GM12878 (cell line): Measurements from ENCODE around the gene TMEM238L. TPM values are rescaled to one million over a fixed set of nuclear protein-coding genes. Genes with fewer than 3 reads are reported as not detected.

ENCODE experiments used
- ATAC-seq: fragments of 200-7000 bp; cut with Tn5 transposase; 3 replicates; pipeline ENCODE4 v1.9.1; 2020; ENCODE audit warnings: mild to moderate bottlenecking, moderate library complexity
- BruUV-seq: library from RNA; stranded (reverse); fragments of 400-500 nt; replicated peaks from 2 replicates; lab custom pipeline; 2021; lab: Mats Ljungman, UMichigan
- CTCF ChIA-PET: fragments of 300-600 bp; sonication (Branson Sonifier 250); formaldehyde crosslinking; extraction: SDS; loops from one replicate; lab custom pipeline; 2021; ENCODE audit warnings: inconsistent platforms; lab: Yijun Ruan, JAX
- POLR2A ChIA-PET: fragments of 350-600 bp; formaldehyde crosslinking; extraction: SDS; loops from one replicate; lab custom pipeline; 2021; ENCODE audit warnings: inconsistent platforms; lab: Charles Lee
- RAD21 ChIA-PET: fragments of 300-600 bp; sonication (Branson Sonifier 250); formaldehyde crosslinking; loops from one replicate; lab custom pipeline; 2023; ENCODE audit warnings: antibody characterized with exemption; ENCODE audit not compliant: unreplicated experiment; lab: Charles Lee
- SMC1A ChIA-PET: fragments of 300-600 bp; sonication (Branson Sonifier 250); formaldehyde crosslinking; loops from one replicate; lab custom pipeline; 2023; ENCODE audit not compliant: unreplicated experiment, uncharacterized antibody; lab: Charles Lee
- DNase-seq: peaks from one replicate; pipeline ENCODE4 v3.0.0-alpha.2; 2011; ENCODE audit warnings: low read depth, low spot score
- FAIRE-seq: peaks from 3 replicates; lab custom pipeline; 2011; peaks lifted over from hg19 to GRCh38; lab: Jason Lieb, UNC
- H2AFZ ChIP-seq: 2 replicates; pipeline ENCODE4 v1.6.0; 2011; ENCODE audit warnings: low read depth, low read length, control low read depth; ENCODE audit not compliant: control insufficient read depth
- H3K27ac ChIP-seq: 2 replicates; pipeline ENCODE4 v1.5.1; 2011; ENCODE audit warnings: control low read depth; ENCODE audit not compliant: control insufficient read depth, insufficient read depth
- H3K27me3 ChIP-seq, 2 experiments: replicated peaks in 1 of 2; 2 replicates each; pipeline versions ENCODE4 v1.6.0 to v1.6.1; 2011; ENCODE audit warnings: low read length in 1 of 2; ENCODE audit not compliant: control insufficient read depth in 2 of 2, insufficient read depth in 2 of 2
- H3K36me3 ChIP-seq, 2 experiments: 2 replicates each; pipeline ENCODE4 v1.5.1; 2011; ENCODE audit warnings: low read length in 1 of 2; ENCODE audit not compliant: control insufficient read depth in 2 of 2, insufficient read depth in 2 of 2
- H3K4me1 ChIP-seq: 2 replicates; pipeline ENCODE4 v1.6.1; 2011; ENCODE audit warnings: mild to moderate bottlenecking, low read length, moderate library complexity, mixed read lengths; ENCODE audit not compliant: control insufficient read depth, insufficient read depth
- H3K4me2 ChIP-seq: 2 replicates; pipeline ENCODE4 v1.6.0; 2011; ENCODE audit warnings: control low read depth; ENCODE audit not compliant: control insufficient read depth, insufficient read depth
- H3K4me3 ChIP-seq: fragments of 200-600 bp; sonication (generic); 2 replicates; pipeline ENCODE4 v1.5.1; 2016
- H3K79me2 ChIP-seq: 2 replicates; pipeline ENCODE4 v1.6.0; 2011; ENCODE audit warnings: low read length; ENCODE audit not compliant: control insufficient read depth, insufficient read depth
- H3K9ac ChIP-seq: 2 replicates; pipeline ENCODE4 v1.8.0; 2011; ENCODE audit warnings: low read length, control low read depth, mixed read lengths; ENCODE audit not compliant: control insufficient read depth, insufficient read depth
- H3K9me3 ChIP-seq: replicated peaks from 3 replicates; pipeline ENCODE4 v1.5.1; 2011; ENCODE audit warnings: mild to moderate bottlenecking, low read length; ENCODE audit not compliant: control insufficient read depth, insufficient read depth
- H4K20me1 ChIP-seq: 2 replicates; pipeline ENCODE4 v1.6.0; 2011; ENCODE audit not compliant: control insufficient read depth, insufficient read depth
- ATF3 ChIP-seq: IDR thresholded peaks from 2 replicates; pipeline ENCODE4 v1.6.1; 2011; ENCODE audit warnings: low read depth, mild to moderate bottlenecking, low read length, moderate library complexity, borderline replicate concordance; ENCODE audit errors: extremely low read depth
- BRCA1 ChIP-seq: IDR thresholded peaks from 2 replicates; pipeline ENCODE4 v1.6.1; 2011; ENCODE audit warnings: low read depth, low read length, improper control_type of control experiment
- CHD2 ChIP-seq: IDR thresholded peaks from 2 replicates; pipeline ENCODE4 v1.6.1; 2011; ENCODE audit warnings: low read depth, low read length, improper control_type of control experiment, borderline replicate concordance
- EZH2 ChIP-seq: IDR thresholded peaks from 2 replicates; pipeline ENCODE4 v1.6.1; 2012; ENCODE audit warnings: low read depth, mild to moderate bottlenecking, control low read depth, inconsistent platforms, low read length, borderline replicate concordance; ENCODE audit not compliant: control insufficient read depth
- FOXM1 ChIP-seq: IDR thresholded peaks from 2 replicates; pipeline ENCODE4 v1.6.1; 2012; ENCODE audit warnings: low read depth, mild to moderate bottlenecking, inconsistent platforms, low read length, moderate library complexity
- IRF4 ChIP-seq: IDR thresholded peaks from 2 replicates; pipeline ENCODE4 v1.6.1; 2011; ENCODE audit warnings: low read depth, low read length
- KAT2A ChIP-seq: conservative IDR thresholded peaks from 2 replicates; pipeline ENCODE4 v1.6.1; 2011; ENCODE audit warnings: low read depth, low read length; ENCODE audit not compliant: control insufficient read depth
- MYB ChIP-seq: fragments of 150-350 bp; IDR thresholded peaks from 2 replicates; pipeline ENCODE4 v1.6.1; 2014; ENCODE audit warnings: mild to moderate bottlenecking, low read depth, low read length, borderline replicate concordance
- NR2C2 ChIP-seq: IDR thresholded peaks from 2 replicates; pipeline ENCODE4 v1.6.1; 2011; ENCODE audit warnings: borderline replicate concordance, low read depth; ENCODE audit not compliant: control insufficient read depth, insufficient read length
- SP1 ChIP-seq: IDR thresholded peaks from one replicate; pipeline ENCODE4 v1.6.1; 2011; ENCODE audit warnings: low read depth, low read length
- YBX1 ChIP-seq: fragments of 450-650 bp; IDR thresholded peaks from 2 replicates; pipeline ENCODE4 v1.6.1; 2016; ENCODE audit warnings: antibody characterized with exemption
- YY1 ChIP-seq: IDR thresholded peaks from 2 replicates; pipeline ENCODE4 v1.6.1; 2011; ENCODE audit warnings: low read depth, mild to moderate bottlenecking, low read length
- WGBS: methylation state at CpG from one replicate; pipeline ENCODE4 v1.1.6; 2016; ENCODE audit warnings: low lambda C conversion rate; ENCODE audit not compliant: insufficient replicate concordance, insufficient coverage; ENCODE audit errors: missing lambda C conversion rate; 5-methylcytosine and 5-hydroxymethylcytosine counted together
- in situ Hi-C: fragments of 300-500 bp; cut with MboI; formaldehyde crosslinking; loops from 9 replicates; pipeline ENCODE4 v1.14.3; 2018; ENCODE audit warnings: mixed read lengths
- intact Hi-C: fragments of 100-400 bp; cut with micrococcal nuclease; formaldehyde crosslinking; loops from one replicate; pipeline ENCODE4 v1.14.2; 2022; ENCODE audit not compliant: unreplicated experiment
- polyA plus RNA-seq, 11 experiments: library from polyadenylated mRNA; depleted of rRNA in 4 of 11; unstranded in 6 of 11; stranded (reverse) in 5 of 11; fragments of >200 nt; fragmentation: Nextera tagmentation in 4 of 11; fragmentation: Illumina TruSeq in 1 of 11; extraction: Ambion mirVana in 4 of 11; extraction: Trizol in 1 of 11; gene quantifications; 1 replicate in 1 of 11; 2 replicates in 10 of 11; pipeline versions ENCODE4 v1.2.1 to v1.2.3, GENCODE V29; 2011 to 2016; ENCODE audit warnings: inconsistent platforms in 2 of 11, missing spikeins in 2 of 11, low read depth in 1 of 11
- total RNA-seq, 4 experiments: library from RNA; depleted of rRNA in 3 of 4; stranded (reverse); fragments of >200 nt in 3 of 4; fragmentation: Illumina TruSeq in 1 of 4; extraction: Trizol in 1 of 4; gene quantifications; 2 replicates each; pipeline versions ENCODE4 v1.2.1 to v1.2.3, GENCODE V29; 2013 to 2021
- TF ChIP-seq, protein P1 (sequence below): fragments of 450-650 bp; IDR thresholded peaks from 2 replicates; pipeline ENCODE4 v1.6.1; 2017; ENCODE audit warnings: low read depth, mild to moderate bottlenecking, moderate library complexity
- TF ChIP-seq, protein P2 (sequence below): IDR thresholded peaks from 2 replicates; pipeline ENCODE4 v1.6.1; 2012; ENCODE audit warnings: low read depth, low read length, improper control_type of control experiment
- TF ChIP-seq, protein P3 (sequence below): fragments of 450-650 bp; IDR thresholded peaks from 2 replicates; pipeline ENCODE4 v1.6.1; 2017; ENCODE audit warnings: mild to moderate bottlenecking
- TF ChIP-seq, protein P4 (sequence below), 3 experiments: IDR thresholded peaks in 2 of 3; conservative IDR thresholded peaks in 1 of 3; 2 replicates each; pipeline ENCODE4 v1.5.1; 2011; ENCODE audit warnings: low read depth in 3 of 3, low read length in 3 of 3, mild to moderate bottlenecking in 3 of 3, control low read depth in 2 of 3, moderate library complexity in 2 of 3, inconsistent platforms in 1 of 3, mixed read lengths in 1 of 3; ENCODE audit not compliant: control insufficient read depth in 2 of 3, insufficient read depth in 1 of 3; ENCODE audit errors: extremely low read depth in 1 of 3

Gene TMEM238L
- total and polyA plus RNA-seq, 10 of the 15 experiments (the other 5 are each of a cell fraction or from before 2014, with no cell fraction given) = not detected

GRCh38 chr17:10775058-10775457 is 28.8 kb downstream of the TMEM238L start (continued):
- TF ChIP-seq YY1 (no peak), FOXM1 (no peak), MYB (no peak), IRF4 (no peak), EZH2 (no peak), SP1 (no peak), KAT2A (no peak), CHD2 (no peak)
- TF ChIP-seq, protein P1, sequence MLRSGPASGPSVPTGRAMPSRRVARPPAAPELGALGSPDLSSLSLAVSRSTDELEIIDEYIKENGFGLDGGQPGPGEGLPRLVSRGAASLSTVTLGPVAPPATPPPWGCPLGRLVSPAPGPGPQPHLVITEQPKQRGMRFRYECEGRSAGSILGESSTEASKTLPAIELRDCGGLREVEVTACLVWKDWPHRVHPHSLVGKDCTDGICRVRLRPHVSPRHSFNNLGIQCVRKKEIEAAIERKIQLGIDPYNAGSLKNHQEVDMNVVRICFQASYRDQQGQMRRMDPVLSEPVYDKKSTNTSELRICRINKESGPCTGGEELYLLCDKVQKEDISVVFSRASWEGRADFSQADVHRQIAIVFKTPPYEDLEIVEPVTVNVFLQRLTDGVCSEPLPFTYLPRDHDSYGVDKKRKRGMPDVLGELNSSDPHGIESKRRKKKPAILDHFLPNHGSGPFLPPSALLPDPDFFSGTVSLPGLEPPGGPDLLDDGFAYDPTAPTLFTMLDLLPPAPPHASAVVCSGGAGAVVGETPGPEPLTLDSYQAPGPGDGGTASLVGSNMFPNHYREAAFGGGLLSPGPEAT = no peak
- TF ChIP-seq, protein P2, sequence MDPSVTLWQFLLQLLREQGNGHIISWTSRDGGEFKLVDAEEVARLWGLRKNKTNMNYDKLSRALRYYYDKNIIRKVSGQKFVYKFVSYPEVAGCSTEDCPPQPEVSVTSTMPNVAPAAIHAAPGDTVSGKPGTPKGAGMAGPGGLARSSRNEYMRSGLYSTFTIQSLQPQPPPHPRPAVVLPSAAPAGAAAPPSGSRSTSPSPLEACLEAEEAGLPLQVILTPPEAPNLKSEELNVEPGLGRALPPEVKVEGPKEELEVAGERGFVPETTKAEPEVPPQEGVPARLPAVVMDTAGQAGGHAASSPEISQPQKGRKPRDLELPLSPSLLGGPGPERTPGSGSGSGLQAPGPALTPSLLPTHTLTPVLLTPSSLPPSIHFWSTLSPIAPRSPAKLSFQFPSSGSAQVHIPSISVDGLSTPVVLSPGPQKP = no peak

- Histone ChIP-seq H2AFZ (no peak overlapping the region), H4K20me1 (no peaks in the 10 kb centered on the region), H3K27ac (no peak overlapping the region), H3K27me3 (no peaks in the 10 kb centered on the region), H3K4me2 (no peak overlapping the region), H3K9me3 (peaks cover 4% of the 10 kb centered on the region; the same call in 2 of the 3 replicates), H3K4me1 (no peaks in the 10 kb centered on the region), H3K79me2 (no peaks in the 10 kb centered on the region), H3K36me3 (no peaks in the 10 kb centered on the region), H3K9ac (no peak overlapping the region), H3K4me3 (no peak overlapping the region)
- no TSS peak for BruUV-seq
- FAIRE-seq = no peak
- intact Hi-C loops (no loop called here), in situ Hi-C loops (no loop called here)
- SMC1A ChIA-PET = no interaction called here
- RAD21 ChIA-PET = interaction anchor here (1.6 kb wide), 1 partner anchor 70 kb away, joined by 3 read pairs; no protein-coding TSS in a partner anchor
- POLR2A ChIA-PET = no interaction called here
- DNase-seq = no peak
- 8% methylated on average over 2 of the region's 2 CpGs for WGBS
- CTCF ChIA-PET = interaction anchor here (1.1 to 1.7 kb wide), 3 partner anchors 11 to 75 kb away, joined by 3 to 11 read pairs (median 3); no protein-coding TSS in a partner anchor
- no peak for ATAC-seq
- TF ChIP-seq ATF3 = no peak
- TF ChIP-seq BRCA1 = no peak
- no peak for TF ChIP-seq YY1
- TF ChIP-seq YBX1 = no peak
- TF ChIP-seq, protein P3, sequence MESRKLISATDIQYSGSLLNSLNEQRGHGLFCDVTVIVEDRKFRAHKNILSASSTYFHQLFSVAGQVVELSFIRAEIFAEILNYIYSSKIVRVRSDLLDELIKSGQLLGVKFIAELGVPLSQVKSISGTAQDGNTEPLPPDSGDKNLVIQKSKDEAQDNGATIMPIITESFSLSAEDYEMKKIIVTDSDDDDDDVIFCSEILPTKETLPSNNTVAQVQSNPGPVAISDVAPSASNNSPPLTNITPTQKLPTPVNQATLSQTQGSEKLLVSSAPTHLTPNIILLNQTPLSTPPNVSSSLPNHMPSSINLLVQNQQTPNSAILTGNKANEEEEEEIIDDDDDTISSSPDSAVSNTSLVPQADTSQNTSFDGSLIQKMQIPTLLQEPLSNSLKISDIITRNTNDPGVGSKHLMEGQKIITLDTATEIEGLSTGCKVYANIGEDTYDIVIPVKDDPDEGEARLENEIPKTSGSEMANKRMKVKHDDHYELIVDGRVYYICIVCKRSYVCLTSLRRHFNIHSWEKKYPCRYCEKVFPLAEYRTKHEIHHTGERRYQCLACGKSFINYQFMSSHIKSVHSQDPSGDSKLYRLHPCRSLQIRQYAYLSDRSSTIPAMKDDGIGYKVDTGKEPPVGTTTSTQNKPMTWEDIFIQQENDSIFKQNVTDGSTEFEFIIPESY = no peak
- TF ChIP-seq, protein P4, sequence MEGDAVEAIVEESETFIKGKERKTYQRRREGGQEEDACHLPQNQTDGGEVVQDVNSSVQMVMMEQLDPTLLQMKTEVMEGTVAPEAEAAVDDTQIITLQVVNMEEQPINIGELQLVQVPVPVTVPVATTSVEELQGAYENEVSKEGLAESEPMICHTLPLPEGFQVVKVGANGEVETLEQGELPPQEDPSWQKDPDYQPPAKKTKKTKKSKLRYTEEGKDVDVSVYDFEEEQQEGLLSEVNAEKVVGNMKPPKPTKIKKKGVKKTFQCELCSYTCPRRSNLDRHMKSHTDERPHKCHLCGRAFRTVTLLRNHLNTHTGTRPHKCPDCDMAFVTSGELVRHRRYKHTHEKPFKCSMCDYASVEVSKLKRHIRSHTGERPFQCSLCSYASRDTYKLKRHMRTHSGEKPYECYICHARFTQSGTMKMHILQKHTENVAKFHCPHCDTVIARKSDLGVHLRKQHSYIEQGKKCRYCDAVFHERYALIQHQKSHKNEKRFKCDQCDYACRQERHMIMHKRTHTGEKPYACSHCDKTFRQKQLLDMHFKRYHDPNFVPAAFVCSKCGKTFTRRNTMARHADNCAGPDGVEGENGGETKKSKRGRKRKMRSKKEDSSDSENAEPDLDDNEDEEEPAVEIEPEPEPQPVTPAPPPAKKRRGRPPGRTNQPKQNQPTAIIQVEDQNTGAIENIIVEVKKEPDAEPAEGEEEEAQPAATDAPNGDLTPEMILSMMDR (IDR thresholded peaks at IDR 0.05 in 2 of 3, conservative IDR thresholded peaks at IDR 0.05 in 1 of 3; ENCODE audit: control insufficient read depth in 2 of 3, extremely low read depth in 1 of 3, insufficient read depth in 1 of 3, low read depth in 3 of 3, low read length in 3 of 3) = no peak
- no peak for TF ChIP-seq NR2C2
Measured at GRCh38 chr17:10773391-10773790, 30.5 kb downstream of the TMEM238L start.
